Esophagus muscularis mucosa (tissue), 3 donors: ENCODE results near the gene GFER.

Experiments used
- CTCF ChIP-seq, 3 experiments: fragments of 200-600 bp in 2 of 3; fragments of 450-650 bp in 1 of 3; sonication (generic) in 2 of 3; IDR thresholded peaks; one replicate each; pipeline ENCODE4 v1.5.1; 2017 to 2019; ENCODE audit warnings: antibody characterized with exemption in 3 of 3, mild to moderate bottlenecking in 2 of 3, moderate library complexity in 1 of 3
- POLR2AphosphoS5 ChIP-seq, 2 donors: sonication (generic); formaldehyde crosslinking; IDR thresholded peaks; one replicate each; pipeline ENCODE4 v1.6.1; 2017; ENCODE audit warnings: antibody characterized with exemption in 2 of 2

GRCh38 chr16:2003231-2003826 lies 19.3 kb downstream of the GFER start:
- TF ChIP-seq CTCF (IDR thresholded peaks at IDR 0.05) (no peak), POLR2AphosphoS5 (IDR thresholded peaks at IDR 0.05) (no peak)
